ENCODE measurements around the gene DDIT4.
"Not testable (repeated sequence)": the region's sequence is repeated elsewhere in the genome, so short reads cannot be mapped to it uniquely, and the experiment has no call there.

DDIT4 gene

GRCh38 chr10:72265508-72265907, 8.2 kb upstream of the DDIT4 start:
- DNase-seq (ENCODE audit: low read depth) = no peak
- no peak overlapping the region for H3K4me3 ChIP-seq (ENCODE audit: low read depth, low read length)

DNA sequence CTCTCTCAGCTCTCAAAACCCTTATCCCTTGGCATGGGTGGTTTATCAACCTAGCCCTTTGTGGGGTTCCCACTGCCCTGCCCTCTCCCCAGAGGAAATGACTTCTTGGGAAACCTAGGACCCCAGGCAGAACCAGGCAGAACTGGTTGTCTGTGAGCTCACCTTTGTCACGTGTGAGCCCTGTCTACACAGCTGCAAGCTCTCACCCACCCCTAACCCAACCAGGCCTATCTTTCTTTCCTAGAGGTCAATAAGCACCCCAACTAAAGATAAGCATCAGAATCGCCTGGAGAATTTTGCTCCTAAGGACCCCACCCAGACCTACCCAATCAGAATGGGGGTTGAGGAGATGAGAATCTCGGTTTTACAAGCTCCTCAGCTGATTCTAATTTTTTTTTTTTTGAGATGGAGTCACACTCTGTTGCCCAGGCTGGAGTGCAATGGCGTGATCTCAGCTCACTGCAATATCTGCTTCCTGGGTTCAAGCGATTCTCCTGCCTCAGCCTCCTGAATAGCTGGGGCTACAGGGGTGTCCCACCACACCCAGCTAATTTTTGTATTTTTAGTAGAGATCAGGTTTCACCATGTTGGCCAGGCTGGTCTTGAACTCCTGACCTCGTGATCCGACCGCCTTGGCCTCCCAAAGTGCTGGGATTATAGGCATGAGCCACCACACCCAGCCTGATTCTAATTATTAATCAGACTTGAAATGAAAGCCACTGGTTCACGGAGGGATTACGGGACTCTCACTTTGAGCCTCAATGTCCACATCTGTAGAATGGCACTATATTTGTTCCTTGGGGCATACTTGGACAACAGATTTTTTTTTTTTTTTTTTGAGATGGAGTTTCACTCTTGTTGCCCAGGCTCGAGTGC, 7.5 kb upstream of the DDIT4 start:
- DNase-seq (ENCODE audit: low read depth) = no peak
- H3K4me3 ChIP-seq (ENCODE audit: low read depth, low read length) = no peak overlapping the region

- H3K4me3 ChIP-seq (ENCODE audit: low read depth, low read length) = no peak overlapping the region
- DNase-seq (ENCODE audit: low read depth) = no peak
Measured at GRCh38 chr10:72267381-72267780, 6.3 kb upstream of the DDIT4 start.

GRCh38 chr10:72267819-72268399, 5.8 kb upstream of the DDIT4 start:
- H3K4me3 ChIP-seq (ENCODE audit: low read depth, low read length) = no peak overlapping the region
- no peak for DNase-seq (ENCODE audit: low read depth)

GRCh38 chr10:72268475-72269200, 5.1 kb upstream of the DDIT4 start:
- not testable (repeated sequence) for H3K4me3 ChIP-seq (ENCODE audit: low read depth, low read length); DNase-seq (ENCODE audit: low read depth)

DNA sequence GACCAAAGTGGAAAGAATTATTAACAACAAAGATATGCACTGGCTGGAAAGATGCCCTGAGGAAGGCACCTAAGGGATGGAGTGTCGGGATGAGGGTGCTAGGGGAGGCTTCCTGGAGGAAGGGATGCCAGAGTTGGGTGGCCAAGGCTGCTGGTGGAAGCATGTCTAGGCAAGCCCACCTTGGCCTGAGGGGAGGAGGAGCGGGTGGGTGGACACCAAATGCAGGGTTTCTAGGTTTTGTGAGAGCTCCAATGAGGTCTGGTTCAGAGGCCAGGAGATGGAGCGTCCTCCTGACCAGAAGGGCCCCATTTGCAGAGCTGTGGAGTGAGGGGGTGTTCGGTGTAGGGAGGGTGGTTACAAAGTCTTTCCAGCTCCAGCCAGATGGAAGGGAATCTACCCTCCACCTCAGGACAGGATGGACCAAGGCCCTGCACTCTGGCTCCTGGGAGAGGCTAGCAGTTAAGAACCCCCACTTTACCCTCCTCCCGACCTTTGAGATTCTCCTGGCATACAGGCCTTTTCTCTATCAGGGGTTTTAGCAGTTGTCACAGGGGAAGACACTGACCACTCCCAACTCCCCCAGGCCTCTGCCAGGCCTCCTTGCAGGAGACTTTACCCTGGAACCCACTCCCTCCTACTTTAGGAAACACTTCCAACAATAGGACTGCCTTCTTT, 3.0 kb upstream of the DDIT4 start:
- no peak for DNase-seq (ENCODE audit: low read depth)
- H3K4me3 ChIP-seq (ENCODE audit: low read depth, low read length) = no peak overlapping the region

- H3K4me3 ChIP-seq (ENCODE audit: low read depth, low read length) = peak overlapping the region; percentile 99
- DNase-seq (ENCODE audit: low read depth) = peak; percentile 93
Measured at GRCh38 chr10:72272689-72273409, 875 bp upstream of the DDIT4 start.

GRCh38 chr10:72274213-72274729, 547 bp downstream of the DDIT4 start:
- peak overlapping the region; percentile 99 for H3K4me3 ChIP-seq (ENCODE audit: low read depth, low read length)
- DNase-seq (ENCODE audit: low read depth) = no peak

- peak overlapping the region; percentile 99 for H3K4me3 ChIP-seq (ENCODE audit: low read depth, low read length)
- DNase-seq (ENCODE audit: low read depth) = no peak
Measured at GRCh38 chr10:72274730-72275350, 1.1 kb downstream of the DDIT4 start.

DNA sequence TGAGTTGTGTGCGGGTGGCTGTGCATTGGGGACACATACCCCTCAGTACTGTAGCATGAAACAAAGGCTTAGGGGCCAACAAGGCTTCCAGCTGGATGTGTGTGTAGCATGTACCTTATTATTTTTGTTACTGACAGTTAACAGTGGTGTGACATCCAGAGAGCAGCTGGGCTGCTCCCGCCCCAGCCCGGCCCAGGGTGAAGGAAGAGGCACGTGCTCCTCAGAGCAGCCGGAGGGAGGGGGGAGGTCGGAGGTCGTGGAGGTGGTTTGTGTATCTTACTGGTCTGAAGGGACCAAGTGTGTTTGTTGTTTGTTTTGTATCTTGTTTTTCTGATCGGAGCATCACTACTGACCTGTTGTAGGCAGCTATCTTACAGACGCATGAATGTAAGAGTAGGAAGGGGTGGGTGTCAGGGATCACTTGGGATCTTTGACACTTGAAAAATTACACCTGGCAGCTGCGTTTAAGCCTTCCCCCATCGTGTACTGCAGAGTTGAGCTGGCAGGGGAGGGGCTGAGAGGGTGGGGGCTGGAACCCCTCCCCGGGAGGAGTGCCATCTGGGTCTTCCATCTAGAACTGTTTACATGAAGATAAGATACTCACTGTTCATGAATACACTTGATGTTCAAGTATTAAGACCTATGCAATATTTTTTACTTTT, 1.8 kb downstream of the DDIT4 start:
- DNase-seq (ENCODE audit: low read depth) = no peak

GRCh38 chr10:72276013-72276387, 2.3 kb downstream of the DDIT4 start:
- peak overlapping the region; percentile 99 for H3K4me3 ChIP-seq (ENCODE audit: low read depth, low read length)
- no peak for DNase-seq (ENCODE audit: low read depth)

More for the DNA sequence above, 1.8 kb downstream of the DDIT4 start:
- H3K4me3 ChIP-seq (ENCODE audit: low read depth, low read length) = peak overlapping the region; percentile 99

- H3K4me3 ChIP-seq (ENCODE audit: low read depth, low read length) = peak overlapping the region; percentile 99
- DNase-seq (ENCODE audit: low read depth) = peak; percentile 80
Measured at GRCh38 chr10:72276421-72277339, 3.0 kb downstream of the DDIT4 start.

- H3K4me3 ChIP-seq (ENCODE audit: low read depth, low read length) = no peak overlapping the region
- DNase-seq (ENCODE audit: low read depth) = peak; percentile 56
Measured at GRCh38 chr10:72277340-72277995, 3.7 kb downstream of the DDIT4 start.

DNA sequence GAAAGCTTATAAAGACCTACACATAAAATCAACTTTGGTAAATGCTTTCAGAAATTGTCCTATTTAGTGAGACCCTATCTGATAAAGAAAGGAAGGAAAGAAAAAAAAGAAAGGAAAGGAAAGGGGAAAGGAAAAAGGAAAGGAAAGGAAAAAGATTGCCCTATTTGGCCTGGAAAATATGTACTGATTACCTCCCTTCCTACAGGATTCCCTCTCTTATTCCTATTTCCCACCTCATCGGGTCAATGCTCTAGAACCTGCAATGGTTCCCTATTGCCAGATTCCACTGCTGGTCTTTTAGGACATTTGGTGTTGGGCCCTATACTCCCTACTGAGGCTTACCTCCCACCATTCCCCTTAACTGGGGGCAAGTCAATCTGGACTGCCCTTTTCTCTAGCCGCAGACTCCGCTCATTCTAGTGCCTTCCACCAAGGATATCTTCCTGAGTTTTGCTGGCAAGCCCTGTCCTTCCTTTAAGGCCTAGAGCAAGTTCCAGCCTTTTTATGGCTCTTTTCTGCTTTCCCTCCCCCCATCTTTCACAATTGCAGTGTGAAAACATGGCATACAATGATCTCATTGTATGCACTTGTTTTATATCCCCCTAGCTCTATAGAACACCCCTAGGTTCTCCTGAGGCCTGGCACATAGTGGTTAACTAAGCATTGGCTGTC, 4.4 kb downstream of the DDIT4 start:
- H3K4me3 ChIP-seq (ENCODE audit: low read depth, low read length) = no peak overlapping the region
- DNase-seq (ENCODE audit: low read depth) = no peak

GRCh38 chr10:72278668-72279393, 5.1 kb downstream of the DDIT4 start:
- DNase-seq (ENCODE audit: low read depth) = no peak
- H3K4me3 ChIP-seq (ENCODE audit: low read depth, low read length) = no peak overlapping the region
